IMR-90 (cell line): ENCODE results near the gene ISCA1. TPM values are rescaled to one million over a fixed set of nuclear protein-coding genes. Genes with fewer than 3 reads are reported as not detected.

ENCODE experiments used
- ATAC-seq: fragments of 200-7000 bp; cut with Tn5 transposase; 2 replicates; pipeline ENCODE4 v1.9.1; 2020; ENCODE audit warnings: low read depth, mild to moderate bottlenecking, moderate library complexity
- BruUV-seq: library from RNA; stranded (reverse); fragments of 400-500 nt; replicated peaks from 2 replicates; lab custom pipeline; 2021; lab: Mats Ljungman, UMichigan
- CTCF ChIA-PET: fragments of 300-600 bp; formaldehyde crosslinking; extraction: SDS; loops from one replicate; lab custom pipeline; 2021; ENCODE audit warnings: antibody characterized with exemption; lab: Yijun Ruan, JAX
- POLR2A ChIA-PET: fragments of 300-600 bp; sonication (Branson Sonifier 250); formaldehyde crosslinking; loops from one replicate; lab custom pipeline; 2022; ENCODE audit warnings: antibody characterized with exemption; ENCODE audit not compliant: unreplicated experiment; lab: Charles Lee
- DNase-seq: peaks from one replicate; pipeline ENCODE4 v3.0.0; 2013
- H2AFZ ChIP-seq: replicated peaks from 2 replicates; pipeline ENCODE3; 2013; ENCODE audit warnings: low read length, mild to moderate bottlenecking; ENCODE audit not compliant: poor library complexity
- H2AK5ac ChIP-seq: 2 replicates; pipeline ENCODE4 v1.6.1; 2013; ENCODE audit warnings: low read depth, low read length, inconsistent platforms
- H2AK9ac ChIP-seq: replicated peaks from 2 replicates; pipeline ENCODE3; 2013; ENCODE audit warnings: mild to moderate bottlenecking, low read depth, low read length, moderate library complexity; ENCODE audit not compliant: poor library complexity
- H2BK120ac ChIP-seq: 2 replicates; pipeline ENCODE4 v1.6.1; 2013; ENCODE audit warnings: low read depth, low read length, inconsistent platforms
- H2BK15ac ChIP-seq: 3 replicates; pipeline ENCODE4 v1.6.1; 2013; ENCODE audit warnings: low read depth, low read length, inconsistent platforms
- H2BK20ac ChIP-seq: 2 replicates; pipeline ENCODE4 v1.6.1; 2013; ENCODE audit warnings: low read depth, mild to moderate bottlenecking, inconsistent platforms, low read length, moderate library complexity
- H2BK5ac ChIP-seq: 2 replicates; pipeline ENCODE4 v1.6.1; 2013; ENCODE audit warnings: mild to moderate bottlenecking, low read depth, low read length, inconsistent platforms; ENCODE audit not compliant: poor library complexity, severe bottlenecking
- H3K14ac ChIP-seq: replicated peaks from 2 replicates; pipeline ENCODE4 v1.6.1; 2013; ENCODE audit warnings: low read depth, low read length, inconsistent platforms
- H3K18ac ChIP-seq: 2 replicates; pipeline ENCODE4 v1.6.1; 2013; ENCODE audit warnings: low read depth, low read length, control low read depth
- H3K23ac ChIP-seq: 2 replicates; pipeline ENCODE4 v1.6.1; 2013; ENCODE audit warnings: low read depth, low read length, inconsistent platforms
- H3K27ac ChIP-seq: 2 replicates; pipeline ENCODE4 v1.5.1; 2013; ENCODE audit warnings: mild to moderate bottlenecking, control low read depth, low read length; ENCODE audit not compliant: insufficient read depth
- H3K27me3 ChIP-seq: 2 replicates; pipeline ENCODE4 v1.6.1; 2013; ENCODE audit warnings: low read length; ENCODE audit not compliant: control insufficient read depth, insufficient read depth
- H3K36me3 ChIP-seq: 2 replicates; pipeline ENCODE4 v1.6.1; 2013; ENCODE audit warnings: low read length, mixed read lengths; ENCODE audit not compliant: control insufficient read depth, insufficient read depth
- H3K4ac ChIP-seq: 2 replicates; pipeline ENCODE4 v1.6.1; 2013; ENCODE audit warnings: low read depth, low read length, inconsistent platforms
- H3K4me1 ChIP-seq: 2 replicates; pipeline ENCODE4 v1.6.1; 2013; ENCODE audit warnings: low read length, mixed read lengths; ENCODE audit not compliant: control insufficient read depth, insufficient read depth
- H3K4me2 ChIP-seq: 2 replicates; pipeline ENCODE4 v1.6.1; 2013; ENCODE audit warnings: low read depth, mild to moderate bottlenecking, control low read depth, low read length, moderate library complexity
- H3K4me3 ChIP-seq: 2 replicates; pipeline ENCODE4 v1.5.1; 2013; ENCODE audit warnings: low read depth, mild to moderate bottlenecking, control low read depth, low read length, moderate library complexity; ENCODE audit not compliant: insufficient read depth
- H3K56ac ChIP-seq: 2 replicates; pipeline ENCODE4 v1.6.1; 2013; ENCODE audit warnings: low read length, inconsistent platforms; ENCODE audit not compliant: insufficient read depth; ENCODE audit errors: extremely low read depth
- H3K79me1 ChIP-seq, 2 experiments: 2 replicates each; pipeline ENCODE4 v1.6.1; 2013; ENCODE audit warnings: low read length in 2 of 2, inconsistent platforms in 1 of 2, low read depth in 1 of 2
- H3K9ac ChIP-seq: 2 replicates; pipeline ENCODE4 v1.6.1; 2013; ENCODE audit warnings: low read depth, low read length, control low read depth
- H3K9me1 ChIP-seq: 2 replicates; pipeline ENCODE4 v1.6.1; 2013; ENCODE audit warnings: low read length, inconsistent platforms; ENCODE audit not compliant: insufficient read depth
- H3K9me3 ChIP-seq: 2 replicates; pipeline ENCODE4 v1.6.1; 2013; ENCODE audit warnings: low read length; ENCODE audit not compliant: control insufficient read depth, insufficient read depth
- H4K20me1 ChIP-seq: 2 replicates; pipeline ENCODE4 v1.6.1; 2013; ENCODE audit warnings: low read length, inconsistent platforms; ENCODE audit not compliant: insufficient read depth
- H4K5ac ChIP-seq: 2 replicates; pipeline ENCODE4 v1.6.1; 2013; ENCODE audit warnings: mild to moderate bottlenecking, low read depth, low read length, control low read depth
- H4K8ac ChIP-seq, 2 experiments: 2 replicates each; pipeline ENCODE4 v1.6.1; 2013; ENCODE audit warnings: low read depth in 2 of 2, low read length in 2 of 2, control low read depth in 1 of 2, inconsistent platforms in 1 of 2
- H4K91ac ChIP-seq: 2 replicates; pipeline ENCODE4 v1.6.1; 2013; ENCODE audit warnings: low read depth, low read length, inconsistent platforms; ENCODE audit not compliant: insufficient read depth
- BHLHE40 ChIP-seq: fragments of 150-350 bp; IDR thresholded peaks from 2 replicates; pipeline ENCODE4 v1.6.1; 2016; ENCODE audit warnings: mild to moderate bottlenecking, low read depth, low read length
- CEBPB ChIP-seq: IDR thresholded peaks from 2 replicates; pipeline ENCODE4 v1.6.1; 2012; ENCODE audit warnings: low read depth, low read length, improper control_type of control experiment
- CHD1 ChIP-seq: IDR thresholded peaks from 2 replicates; pipeline ENCODE4 v1.6.1; 2012; ENCODE audit warnings: low read depth, low read length, improper control_type of control experiment
- FOS ChIP-seq: fragments of 150-350 bp; IDR thresholded peaks from 2 replicates; pipeline ENCODE4 v1.6.1; 2016; ENCODE audit warnings: low read depth, low read length
- MAFK ChIP-seq: IDR thresholded peaks from 2 replicates; pipeline ENCODE4 v1.6.1; 2012; ENCODE audit warnings: low read depth, low read length, improper control_type of control experiment
- MAZ ChIP-seq: IDR thresholded peaks from 2 replicates; pipeline ENCODE4 v1.6.1; 2012; ENCODE audit warnings: low read depth, mild to moderate bottlenecking, low read length, improper control_type of control experiment, moderate library complexity, borderline replicate concordance
- MXI1 ChIP-seq: IDR thresholded peaks from 2 replicates; pipeline ENCODE4 v1.6.1; 2012; ENCODE audit warnings: low read depth, mild to moderate bottlenecking, low read length, moderate library complexity, borderline replicate concordance
- NFE2L2 ChIP-seq: fragments of 150-350 bp; IDR thresholded peaks from 2 replicates; pipeline ENCODE4 v1.6.1; 2016; ENCODE audit warnings: low read depth, mild to moderate bottlenecking, low read length
- POLR2A ChIP-seq: IDR thresholded peaks from 2 replicates; pipeline ENCODE4 v1.6.1; 2012; ENCODE audit warnings: mild to moderate bottlenecking, low read depth, low read length
- RAD21 ChIP-seq: IDR thresholded peaks from 2 replicates; pipeline ENCODE4 v1.6.1; 2012; ENCODE audit warnings: low read length, improper control_type of control experiment
- RCOR1 ChIP-seq: IDR thresholded peaks from 2 replicates; pipeline ENCODE4 v1.6.1; 2012; ENCODE audit warnings: mild to moderate bottlenecking, low read length, improper control_type of control experiment; ENCODE audit not compliant: insufficient replicate concordance
- RFX5 ChIP-seq: IDR thresholded peaks from 2 replicates; pipeline ENCODE4 v1.8.0; 2012; ENCODE audit warnings: low read depth, mild to moderate bottlenecking, low read length, moderate library complexity
- SMC3 ChIP-seq: fragments of 150-350 bp; IDR thresholded peaks from 2 replicates; pipeline ENCODE4 v1.6.1; 2016; ENCODE audit warnings: low read depth, mild to moderate bottlenecking, antibody characterized with exemption, low read length, moderate library complexity
- WGBS, 2 experiments: methylation state at CpG; one replicate each; pipeline versions ENCODE4 v1.1.5 to v1.1.7; 2013; ENCODE audit warnings: missing lambda C conversion rate in 2 of 2; ENCODE audit not compliant: insufficient read length in 1 of 2; ENCODE audit errors: extremely low coverage in 2 of 2; 5-methylcytosine and 5-hydroxymethylcytosine counted together
- dilution Hi-C: fragments of 300-500 bp; cut with HindIII; formaldehyde crosslinking; loops from one replicate; pipeline ENCODE4 v1.14.3; 2018; ENCODE audit warnings: low sequenced_read_pairs; ENCODE audit not compliant: unreplicated experiment
- in situ Hi-C: fragments of 300-500 bp; cut with MboI; formaldehyde crosslinking; loops from 3 replicates; pipeline ENCODE4 v1.14.3; 2019; ENCODE audit warnings: low sequenced_read_pairs, inconsistent platforms, mixed read lengths
- intact Hi-C: fragments of 100-400 bp; cut with micrococcal nuclease; formaldehyde crosslinking; loops from 2 replicates; pipeline ENCODE4 v1.10.0; 2022
- polyA plus RNA-seq, 3 experiments: library from polyadenylated mRNA; depleted of rRNA; stranded (reverse); fragments of >200 nt; gene quantifications; 2 replicates each; pipeline ENCODE4 v1.2.3, GENCODE V29; 2012; ENCODE audit warnings: low replicate concordance in 1 of 3
- total RNA-seq: library from RNA; depleted of rRNA; stranded (reverse); fragments of >200 nt; gene quantifications from 2 replicates; pipeline ENCODE4 v1.2.3, GENCODE V29; 2012
- TF ChIP-seq, protein P1 (sequence below): conservative IDR thresholded peaks from 2 replicates; pipeline ENCODE4 v1.5.1; 2012; ENCODE audit warnings: mild to moderate bottlenecking, low read depth, low read length, improper control_type of control experiment
- TF ChIP-seq, protein P2 (sequence below): fragments of 150-350 bp; IDR thresholded peaks from 2 replicates; pipeline ENCODE4 v1.6.1; 2016; ENCODE audit warnings: low read depth, mild to moderate bottlenecking, low read length, moderate library complexity, borderline replicate concordance
- TF ChIP-seq, protein P3 (sequence below): fragments of 150-350 bp; IDR thresholded peaks from 2 replicates; pipeline ENCODE4 v1.6.1; 2017; ENCODE audit warnings: mild to moderate bottlenecking, antibody characterized with exemption, low read length, low read depth

The ISCA1 gene
- total and polyA plus RNA-seq, 2 of the 4 experiments (the other 2 are of a cell fraction), result 14.7 to 15.1 TPM

DNA sequence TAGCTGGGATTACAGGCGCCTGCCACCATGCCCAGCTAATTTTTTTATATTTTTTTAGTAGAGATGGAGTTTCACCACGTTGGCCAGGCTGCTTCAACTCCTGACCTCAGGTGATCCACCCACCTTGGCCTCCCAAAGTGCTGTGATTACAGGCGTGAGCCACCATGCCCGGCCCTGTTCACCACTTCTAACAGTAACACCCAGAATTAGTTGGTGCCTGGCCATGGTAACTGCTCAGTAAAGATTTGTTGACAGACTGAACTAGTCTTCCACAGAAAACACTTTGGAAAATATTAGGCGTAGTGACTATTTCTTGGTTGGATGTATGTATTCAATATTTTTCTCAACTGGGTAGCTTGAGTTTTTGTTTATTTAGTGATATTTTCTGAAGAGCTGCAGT, 47.8 kb upstream of the ISCA1 start:
- Histone ChIP-seq H4K5ac (no peak overlapping the region), H4K91ac (no peak overlapping the region), H4K20me1 (no peaks in the 10 kb centered on the region), H2AK5ac (no peak overlapping the region), H2AK9ac (no peak overlapping the region), H3K56ac (no peak overlapping the region), H3K23ac (no peak overlapping the region), H2BK120ac (no peak overlapping the region), H3K14ac (no peak overlapping the region), H3K27me3 (no peaks in the 10 kb centered on the region), H3K4me1 (peaks cover 6% of the 10 kb centered on the region), H2AFZ (no peak overlapping the region), H3K9ac (no peak overlapping the region), H3K4ac (no peak overlapping the region), H3K4me2 (no peak overlapping the region), H3K18ac (no peak overlapping the region), H2BK20ac (no peak overlapping the region), H3K9me1 (no peaks in the 10 kb centered on the region), H3K27ac (no peak overlapping the region), H3K36me3 (peaks cover 28% of the 10 kb centered on the region), H3K4me3 (no peak overlapping the region), H3K9me3 (no peaks in the 10 kb centered on the region), H3K79me1 (peaks cover 8 to 13% of the 10 kb centered on the region in 2 experiments; a peak in 3 of 4 replicates), H2BK15ac (no peak overlapping the region), H4K8ac (no peak overlapping the region), H2BK5ac (no peak overlapping the region)
- ChIA-PET CTCF (no interaction called here), POLR2A (no interaction called here)
- dilution Hi-C loops (no loop called here), intact Hi-C loops (no loop called here), in situ Hi-C loops (no loop called here)
- no CpG with 5 or more reads among the region's 5 CpGs for WGBS, 2 experiments
- DNase-seq (no peak), ATAC-seq (no peak)
- no peak for TF ChIP-seq RFX5
- TF ChIP-seq CHD1, result no peak
- TF ChIP-seq, protein P1, sequence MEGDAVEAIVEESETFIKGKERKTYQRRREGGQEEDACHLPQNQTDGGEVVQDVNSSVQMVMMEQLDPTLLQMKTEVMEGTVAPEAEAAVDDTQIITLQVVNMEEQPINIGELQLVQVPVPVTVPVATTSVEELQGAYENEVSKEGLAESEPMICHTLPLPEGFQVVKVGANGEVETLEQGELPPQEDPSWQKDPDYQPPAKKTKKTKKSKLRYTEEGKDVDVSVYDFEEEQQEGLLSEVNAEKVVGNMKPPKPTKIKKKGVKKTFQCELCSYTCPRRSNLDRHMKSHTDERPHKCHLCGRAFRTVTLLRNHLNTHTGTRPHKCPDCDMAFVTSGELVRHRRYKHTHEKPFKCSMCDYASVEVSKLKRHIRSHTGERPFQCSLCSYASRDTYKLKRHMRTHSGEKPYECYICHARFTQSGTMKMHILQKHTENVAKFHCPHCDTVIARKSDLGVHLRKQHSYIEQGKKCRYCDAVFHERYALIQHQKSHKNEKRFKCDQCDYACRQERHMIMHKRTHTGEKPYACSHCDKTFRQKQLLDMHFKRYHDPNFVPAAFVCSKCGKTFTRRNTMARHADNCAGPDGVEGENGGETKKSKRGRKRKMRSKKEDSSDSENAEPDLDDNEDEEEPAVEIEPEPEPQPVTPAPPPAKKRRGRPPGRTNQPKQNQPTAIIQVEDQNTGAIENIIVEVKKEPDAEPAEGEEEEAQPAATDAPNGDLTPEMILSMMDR, result no peak
- TF ChIP-seq RAD21, result no peak
- no peak for TF ChIP-seq BHLHE40
- TF ChIP-seq, protein P2, sequence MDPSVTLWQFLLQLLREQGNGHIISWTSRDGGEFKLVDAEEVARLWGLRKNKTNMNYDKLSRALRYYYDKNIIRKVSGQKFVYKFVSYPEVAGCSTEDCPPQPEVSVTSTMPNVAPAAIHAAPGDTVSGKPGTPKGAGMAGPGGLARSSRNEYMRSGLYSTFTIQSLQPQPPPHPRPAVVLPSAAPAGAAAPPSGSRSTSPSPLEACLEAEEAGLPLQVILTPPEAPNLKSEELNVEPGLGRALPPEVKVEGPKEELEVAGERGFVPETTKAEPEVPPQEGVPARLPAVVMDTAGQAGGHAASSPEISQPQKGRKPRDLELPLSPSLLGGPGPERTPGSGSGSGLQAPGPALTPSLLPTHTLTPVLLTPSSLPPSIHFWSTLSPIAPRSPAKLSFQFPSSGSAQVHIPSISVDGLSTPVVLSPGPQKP, result no peak
- TF ChIP-seq RCOR1, result no peak
- no peak for TF ChIP-seq SMC3
- TF ChIP-seq MAZ, result no peak
- TF ChIP-seq MAFK, result no peak
- no peak for TF ChIP-seq CEBPB
- no peak for TF ChIP-seq NFE2L2
- TF ChIP-seq, protein P3, sequence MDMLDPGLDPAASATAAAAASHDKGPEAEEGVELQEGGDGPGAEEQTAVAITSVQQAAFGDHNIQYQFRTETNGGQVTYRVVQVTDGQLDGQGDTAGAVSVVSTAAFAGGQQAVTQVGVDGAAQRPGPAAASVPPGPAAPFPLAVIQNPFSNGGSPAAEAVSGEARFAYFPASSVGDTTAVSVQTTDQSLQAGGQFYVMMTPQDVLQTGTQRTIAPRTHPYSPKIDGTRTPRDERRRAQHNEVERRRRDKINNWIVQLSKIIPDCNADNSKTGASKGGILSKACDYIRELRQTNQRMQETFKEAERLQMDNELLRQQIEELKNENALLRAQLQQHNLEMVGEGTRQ, result no peak
- no peak for TF ChIP-seq POLR2A
- TF ChIP-seq FOS, result no peak
- no peak for TF ChIP-seq MXI1
- BruUV-seq, result no TSS peak
